RWPE1 (cell line): ENCODE measurements around the gene PYGO2.

ENCODE experiments used
- CTCF ChIA-PET: fragments of 350-600 bp; sonication (Branson Sonifier 250); formaldehyde crosslinking; extraction: SDS; loops from one replicate; lab custom pipeline; 2021; lab: Yijun Ruan, JAX
- POLR2A ChIA-PET: fragments of 400-600 bp; formaldehyde crosslinking; extraction: SDS; loops from one replicate; lab custom pipeline; 2020; ENCODE audit warnings: antibody characterized with exemption; ENCODE audit not compliant: low non-redundant PET; lab: Yijun Ruan, JAX
- DNase-seq: peaks from one replicate; pipeline ENCODE4 v3.0.0; 2012; ENCODE audit warnings: low spot score
- H3K27ac ChIP-seq: fragments of 450-650 bp; 2 replicates; pipeline ENCODE4 v1.5.1; 2017
- CTCF ChIP-seq: fragments of 450-650 bp; conservative IDR thresholded peaks from 2 replicates; pipeline ENCODE4 v1.5.1; 2017; ENCODE audit warnings: low read depth, mild to moderate bottlenecking

PYGO2 gene

GRCh38 chr1:154944401-154945159 is 17.0 kb downstream of the PYGO2 start:
- no peak for DNase-seq
- TF ChIP-seq CTCF: no peak
- ChIA-PET POLR2A (no interaction called here), CTCF (interaction anchor here (0.5 to 1.3 kb wide), 11 partner anchors 17 to 889 kb away, joined by 3 to 8 read pairs (median 4); partner anchors contain the start of gene PYGO2)
- H3K27ac ChIP-seq: peak overlapping the region; percentile 46

- peak; percentile 53 for DNase-seq
- peak; percentile 88 for TF ChIP-seq CTCF
- CTCF ChIA-PET: interaction anchor here (0.5 to 1.3 kb wide), 12 partner anchors 18 to 888 kb away, joined by 3 to 8 read pairs (median 4); partner anchors contain the start of gene PYGO2
- POLR2A ChIA-PET: no interaction called here
- H3K27ac ChIP-seq: peak overlapping the region; percentile 46
Measured at GRCh38 chr1:154943649-154944400, 17.8 kb downstream of the PYGO2 start.

GRCh38 chr1:154941333-154942013 is 20.1 kb downstream of the PYGO2 start:
- TF ChIP-seq CTCF: no peak
- no peak for DNase-seq
- CTCF ChIA-PET: no interaction called here
- peak overlapping the region; percentile 51 for H3K27ac ChIP-seq
- POLR2A ChIA-PET: no interaction called here

GRCh38 chr1:154940651-154941194 is 20.9 kb downstream of the PYGO2 start:
- no peak for DNase-seq
- POLR2A ChIA-PET: no interaction called here
- CTCF ChIA-PET: no interaction called here
- H3K27ac ChIP-seq: peak overlapping the region; percentile 51
- no peak for TF ChIP-seq CTCF

GRCh38 chr1:154940213-154940560 is 21.4 kb downstream of the PYGO2 start:
- TF ChIP-seq CTCF: no peak
- DNase-seq: no peak
- POLR2A ChIA-PET: no interaction called here
- H3K27ac ChIP-seq: peak overlapping the region; percentile 98; the same call in 1 of the 2 replicates
- CTCF ChIA-PET: interaction anchor here (0.7 kb wide), 1 partner anchor 258 kb away, joined by 3 read pairs; no protein-coding TSS in a partner anchor
